Muscle of leg (tissue), 16 donors: ENCODE results near the gene OR5A2. TPM values are rescaled to one million over a fixed set of nuclear protein-coding genes. Genes with fewer than 3 reads are reported as not detected.
"Not testable (repeated sequence)": the region's sequence is repeated elsewhere in the genome, so short reads cannot be mapped to it uniquely, and the experiment has no call there.

Experiments used
- DNase-seq: peaks from one replicate; pipeline ENCODE4 v3.0.0; 2013
- H3K27ac ChIP-seq: one replicate; pipeline ENCODE4 v1.5.1; 2013; ENCODE audit warnings: mild to moderate bottlenecking, low read length, control low read depth
- H3K27me3 ChIP-seq: one replicate; pipeline ENCODE4 v1.6.1; 2013; ENCODE audit warnings: low read length; ENCODE audit not compliant: control insufficient read depth, insufficient read depth
- H3K36me3 ChIP-seq: one replicate; pipeline ENCODE4 v1.6.1; 2013; ENCODE audit warnings: low read length; ENCODE audit not compliant: control insufficient read depth, insufficient read depth
- H3K4me1 ChIP-seq: one replicate; pipeline ENCODE4 v1.6.1; 2013; ENCODE audit warnings: low read length; ENCODE audit not compliant: control insufficient read depth, insufficient read depth
- H3K4me3 ChIP-seq: one replicate; pipeline ENCODE4 v1.5.1; 2013; ENCODE audit warnings: low read length, control low read depth
- H3K9me3 ChIP-seq: replicated peaks from 2 replicates; pipeline ENCODE4 v1.6.1; 2013; ENCODE audit warnings: low read depth, low read length; ENCODE audit not compliant: control insufficient read depth
- WGBS: methylation state at CpG from one replicate; pipeline ENCODE4 v1.1.5; 2013; ENCODE audit warnings: missing lambda C conversion rate; ENCODE audit not compliant: insufficient coverage; 5-methylcytosine and 5-hydroxymethylcytosine counted together
- long read RNA-seq, 11 donors: transcript quantifications; one replicate each; lab custom pipeline, GENCODE V29; 2026
- polyA plus RNA-seq, 8 donors: library from polyadenylated mRNA; unstranded; fragments of 120-200 nt; gene quantifications; one replicate each; pipeline versions ENCODE4 v1.2.1 to v1.2.3, GENCODE V29; 2013; ENCODE audit warnings: inconsistent platforms in 1 of 8, low replicate concordance in 1 of 8; ENCODE audit not compliant: insufficient read length in 8 of 8, insufficient read depth in 1 of 8
- total RNA-seq: library from RNA; stranded (reverse); fragments of 120-200 nt; gene quantifications from one replicate; pipeline ENCODE4 v1.2.4, GENCODE V29; 2013

The OR5A2 gene, protein sequence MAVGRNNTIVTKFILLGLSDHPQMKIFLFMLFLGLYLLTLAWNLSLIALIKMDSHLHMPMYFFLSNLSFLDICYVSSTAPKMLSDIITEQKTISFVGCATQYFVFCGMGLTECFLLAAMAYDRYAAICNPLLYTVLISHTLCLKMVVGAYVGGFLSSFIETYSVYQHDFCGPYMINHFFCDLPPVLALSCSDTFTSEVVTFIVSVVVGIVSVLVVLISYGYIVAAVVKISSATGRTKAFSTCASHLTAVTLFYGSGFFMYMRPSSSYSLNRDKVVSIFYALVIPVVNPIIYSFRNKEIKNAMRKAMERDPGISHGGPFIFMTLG
- total RNA-seq (not detected), polyA plus RNA-seq (under 1 TPM in 6 of 8 donors, not detected in 2; 0.01 to 0.03 (median 0.03) TPM)
- long read RNA-seq, donor 1, result 0 reads
- long read RNA-seq, donor 2, result 0 reads
- long read RNA-seq, donor 3, result 0 reads
- long read RNA-seq, donor 4, result 0 reads
- long read RNA-seq, donor 5, result 0 reads
- long read RNA-seq, donor 6, result 0 reads
- long read RNA-seq, donor 7, result 0 reads
- long read RNA-seq, donor 8, result 0 reads
- long read RNA-seq, donor 9, result 0 reads
- long read RNA-seq, donor 10, result 0 reads
- long read RNA-seq, donor 11, result 0 reads

DNA sequence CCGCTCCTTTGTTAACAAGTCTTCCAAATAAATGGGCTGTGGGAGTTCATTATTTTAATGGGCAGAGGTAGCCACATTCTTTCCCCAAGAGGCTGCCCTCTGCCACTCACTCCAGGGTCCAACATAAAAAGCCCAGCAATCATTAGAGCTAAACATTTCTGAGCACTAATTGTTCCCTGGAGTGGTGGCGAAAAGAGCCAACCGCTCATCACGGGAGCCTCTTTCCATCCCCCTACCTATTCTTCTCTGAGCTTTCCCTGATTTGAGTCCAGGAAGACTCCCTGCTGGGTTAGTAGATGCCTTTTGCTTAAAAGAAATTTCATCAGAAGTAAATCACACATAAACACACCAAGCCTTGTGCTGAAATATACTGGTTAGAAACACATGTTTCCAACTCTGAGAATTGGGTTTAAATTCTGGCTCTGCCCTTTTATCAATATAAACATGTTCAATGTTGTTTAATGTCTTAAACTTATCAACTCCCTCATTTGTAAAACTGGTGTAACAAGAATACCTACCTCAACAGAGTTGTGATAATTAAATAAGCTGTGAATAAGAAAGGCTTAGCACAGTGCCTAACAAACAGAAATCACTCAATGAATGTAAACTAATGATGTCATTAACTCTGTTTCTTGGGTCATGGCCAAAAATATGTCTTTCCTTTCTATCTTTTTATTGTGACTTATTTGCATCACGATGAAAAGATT, at the start of gene OR5A2:
OR5A2 (minus strand) TSS at position 53 of the 707 bp plus-strand sequence. CDS start 3,460 bp downstream, outside the sequence.
- WGBS, result 61% methylated on average over 2 of the region's 5 CpGs
- Histone ChIP-seq H3K27ac (no peak within 1 kb of the TSS), H3K9me3 (no peaks in the 10 kb centered on the region)

DNA sequence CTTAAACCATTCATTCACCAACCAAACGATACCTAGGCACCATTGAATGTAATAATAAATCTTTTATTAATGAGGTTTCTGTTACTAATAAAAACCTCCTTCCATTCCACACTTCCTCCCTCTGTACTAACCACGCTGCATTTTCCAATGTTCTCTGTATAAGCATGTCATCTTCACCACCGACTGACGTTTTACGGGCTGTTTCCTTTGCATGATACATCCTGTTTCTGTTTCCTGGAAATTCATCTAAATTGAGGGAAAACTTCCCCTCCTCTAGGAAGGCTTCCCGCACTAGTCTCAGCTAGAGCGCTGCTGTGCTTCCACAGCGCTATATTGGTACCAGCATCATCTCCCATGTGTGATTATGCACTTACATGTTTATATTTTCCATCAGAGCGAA, 49.0 kb upstream of the OR5A2 start:
- Histone ChIP-seq H3K4me3 (no peak overlapping the region), H3K27me3 (no peaks in the 10 kb centered on the region), H3K36me3 (no peaks in the 10 kb centered on the region), H3K4me1 (no peaks in the 10 kb centered on the region), H3K27ac (no peak overlapping the region), H3K9me3 (no peaks in the 10 kb centered on the region)
- 79% methylated on average over 4 of the region's 9 CpGs for WGBS
- peak; percentile 5 for DNase-seq

More for the DNA sequence above, at the start of gene OR5A2:
- H3K4me3 ChIP-seq, result no peak within 1 kb of the TSS
- H3K4me1 ChIP-seq, result no peaks in the 10 kb centered on the region
- H3K27me3 ChIP-seq, result no peaks in the 10 kb centered on the region
- DNase-seq, result no peak
- H3K36me3 ChIP-seq, result no peaks in the 10 kb centered on the region

DNA sequence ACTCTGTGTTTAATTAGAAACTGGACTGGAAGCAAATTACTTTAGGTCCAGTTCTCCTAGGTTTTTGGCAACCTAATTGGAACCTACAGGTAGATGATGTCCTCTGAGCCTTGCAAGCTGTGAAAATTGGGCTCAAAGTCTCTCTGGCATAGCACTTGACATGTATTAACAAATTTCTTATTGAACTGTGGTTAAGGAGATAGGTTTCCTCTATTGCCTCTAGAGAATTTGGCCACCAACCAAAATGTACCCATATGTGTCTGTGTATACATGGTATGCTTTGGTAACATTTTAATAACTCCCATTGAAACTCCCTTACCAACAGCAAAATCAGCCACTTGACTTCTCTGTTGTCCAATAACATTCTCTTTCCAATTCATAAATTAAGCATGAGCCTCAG, 46.8 kb upstream of the OR5A2 start, which contains the start of gene OR4D10:
OR4D10 (plus strand) TSS at position 301 of the 400 bp plus-strand sequence. CDS start 4,115 bp downstream, outside the sequence.
- Histone ChIP-seq H3K27ac (no peak within 1 kb of the TSS), H3K4me3 (no peak within 1 kb of the TSS), H3K36me3 (no peaks in the 10 kb centered on the region), H3K9me3 (no peaks in the 10 kb centered on the region), H3K4me1 (no peaks in the 10 kb centered on the region), H3K27me3 (no peaks in the 10 kb centered on the region)
- DNase-seq, result no peak

DNA sequence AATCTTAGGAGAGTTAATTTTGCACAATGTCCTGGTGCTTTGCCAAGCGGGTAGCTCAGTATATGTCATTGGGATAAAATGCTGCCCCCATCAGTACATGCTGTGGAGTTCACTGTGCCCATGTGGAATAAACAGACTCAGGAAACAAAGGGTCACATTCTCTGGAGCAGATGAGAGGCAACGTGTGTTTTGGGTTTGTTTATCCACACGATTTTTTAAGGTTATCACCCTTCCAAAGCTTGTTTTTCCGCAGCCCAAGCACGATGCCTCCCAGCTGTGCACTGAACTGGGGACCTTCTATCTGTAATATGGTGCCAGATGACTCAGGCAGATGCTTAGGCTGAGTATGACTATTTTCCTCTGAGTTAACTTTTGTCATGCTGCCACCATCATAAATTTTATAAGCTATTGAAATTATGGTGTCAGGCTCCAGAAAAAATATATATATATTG, 37.0 kb upstream of the OR5A2 start:
- no peak overlapping the region for H3K27ac ChIP-seq
- H3K4me1 ChIP-seq, result no peaks in the 10 kb centered on the region
- H3K9me3 ChIP-seq, result no peaks in the 10 kb centered on the region
- H3K27me3 ChIP-seq, result no peaks in the 10 kb centered on the region
- WGBS, result 40% methylated on average over 2 of the region's 5 CpGs
- no peak overlapping the region for H3K4me3 ChIP-seq
- peak; percentile 90 for DNase-seq
- no peaks in the 10 kb centered on the region for H3K36me3 ChIP-seq

DNA sequence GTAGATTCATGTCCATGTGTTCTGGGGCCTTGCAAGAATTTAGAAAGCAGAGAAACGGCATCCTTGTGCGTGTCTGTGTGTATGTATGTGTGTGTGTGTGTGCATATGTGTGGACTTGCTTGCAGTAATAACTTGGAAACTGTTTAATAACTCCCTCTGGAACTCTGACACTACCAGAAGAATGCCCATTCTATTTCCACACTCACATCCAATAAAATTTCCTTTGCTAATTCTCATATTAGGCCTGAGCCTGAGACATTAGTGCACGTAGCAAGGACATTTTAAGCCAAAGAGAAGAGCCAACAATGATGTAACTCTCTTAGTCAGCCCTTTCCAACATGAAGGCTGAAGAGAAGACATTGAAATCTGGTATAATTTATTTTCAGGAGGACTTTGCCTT, 33.7 kb upstream of the OR5A2 start:
- peak; percentile 64 for DNase-seq
- H3K36me3 ChIP-seq, result no peaks in the 10 kb centered on the region
- H3K4me3 ChIP-seq, result no peak overlapping the region
- H3K27ac ChIP-seq, result no peak overlapping the region
- H3K9me3 ChIP-seq, result no peaks in the 10 kb centered on the region
- WGBS, result no CpG with 5 or more reads among the region's 3 CpGs
- H3K4me1 ChIP-seq, result no peaks in the 10 kb centered on the region
- H3K27me3 ChIP-seq, result no peaks in the 10 kb centered on the region

DNA sequence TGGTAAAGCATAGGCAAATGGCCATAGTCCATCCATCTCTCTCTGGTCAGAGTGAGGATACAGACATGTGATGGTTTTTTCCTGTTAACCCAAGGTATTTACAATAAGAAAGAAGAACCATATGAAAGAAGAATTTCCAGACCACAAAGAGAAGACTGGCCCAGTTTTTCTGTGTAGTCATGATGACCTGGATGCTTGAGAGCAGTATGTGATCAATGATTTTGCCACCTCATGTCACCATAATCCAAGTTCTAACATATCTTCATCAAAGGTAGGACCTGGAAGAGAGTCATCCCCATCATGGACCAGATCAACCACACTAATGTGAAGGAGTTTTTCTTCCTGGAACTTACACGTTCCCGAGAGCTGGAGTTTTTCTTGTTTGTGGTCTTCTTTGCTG, 30.4 kb upstream of the OR5A2 start, which contains the start of gene OR4D6:
OR4D6 (plus strand) TSS at position 301 of the 400 bp plus-strand sequence; CDS start at position 301, 0 bp downstream.
- no peaks in the 10 kb centered on the region for H3K4me1 ChIP-seq
- H3K27ac ChIP-seq, result no peak within 1 kb of the TSS
- no peaks in the 10 kb centered on the region for H3K9me3 ChIP-seq
- H3K4me3 ChIP-seq, result no peak within 1 kb of the TSS
- no CpG with 5 or more reads among the region's 2 CpGs for WGBS
- H3K27me3 ChIP-seq, result no peaks in the 10 kb centered on the region
- no peak for DNase-seq
- H3K36me3 ChIP-seq, result no peaks in the 10 kb centered on the region

DNA sequence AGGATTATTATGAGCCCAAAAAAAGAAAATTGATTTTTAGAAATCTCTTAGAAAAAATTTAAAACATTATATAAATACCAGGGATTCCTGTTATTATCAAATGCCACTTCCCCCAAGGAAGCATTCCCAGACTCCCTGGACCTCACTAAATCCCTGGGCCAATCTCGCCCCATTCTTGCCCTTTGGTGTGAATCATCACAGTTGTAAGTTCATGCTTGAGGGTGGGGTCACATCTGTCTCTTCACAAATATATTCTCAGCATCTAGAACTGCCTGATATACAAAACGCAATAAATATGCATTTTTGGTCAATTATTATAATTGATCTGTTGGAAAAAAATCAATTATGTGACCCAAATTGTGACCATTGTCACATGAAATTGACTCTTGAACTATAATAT, 22.3 kb upstream of the OR5A2 start:
- H3K4me1 ChIP-seq, result no peaks in the 10 kb centered on the region
- no peak overlapping the region for H3K4me3 ChIP-seq
- DNase-seq, result no peak
- no peaks in the 10 kb centered on the region for H3K36me3 ChIP-seq
- H3K27me3 ChIP-seq, result no peaks in the 10 kb centered on the region
- H3K9me3 ChIP-seq, result no peaks in the 10 kb centered on the region
- H3K27ac ChIP-seq, result no peak overlapping the region
- WGBS, result no CpG with 5 or more reads among the region's 2 CpGs

DNA sequence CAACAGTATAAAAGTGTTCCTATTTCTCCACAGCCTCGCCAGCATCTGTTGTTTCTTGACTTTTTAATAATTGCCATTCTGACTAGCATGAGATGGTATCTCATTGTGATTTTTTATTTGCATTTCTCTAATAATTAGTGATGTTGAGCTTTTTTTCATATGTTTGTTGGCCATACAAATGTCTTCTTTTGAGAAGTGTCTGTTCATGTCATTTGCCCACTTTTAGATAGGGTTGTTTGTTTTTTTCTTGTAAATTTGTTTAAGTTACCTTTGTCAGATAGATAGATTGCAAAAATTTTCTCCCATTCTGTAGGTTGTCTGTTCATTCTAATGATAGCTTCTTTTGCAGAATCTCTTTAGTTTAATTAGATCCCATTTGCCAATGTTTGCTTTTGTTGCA, 19.4 kb upstream of the OR5A2 start:
- not testable (repeated sequence) for H3K27ac ChIP-seq, H3K4me1 ChIP-seq, H3K9me3 ChIP-seq, H3K4me3 ChIP-seq, DNase-seq, H3K27me3 ChIP-seq, H3K36me3 ChIP-seq
- no CpG with 5 or more reads among the region's 1 CpG for WGBS

DNA sequence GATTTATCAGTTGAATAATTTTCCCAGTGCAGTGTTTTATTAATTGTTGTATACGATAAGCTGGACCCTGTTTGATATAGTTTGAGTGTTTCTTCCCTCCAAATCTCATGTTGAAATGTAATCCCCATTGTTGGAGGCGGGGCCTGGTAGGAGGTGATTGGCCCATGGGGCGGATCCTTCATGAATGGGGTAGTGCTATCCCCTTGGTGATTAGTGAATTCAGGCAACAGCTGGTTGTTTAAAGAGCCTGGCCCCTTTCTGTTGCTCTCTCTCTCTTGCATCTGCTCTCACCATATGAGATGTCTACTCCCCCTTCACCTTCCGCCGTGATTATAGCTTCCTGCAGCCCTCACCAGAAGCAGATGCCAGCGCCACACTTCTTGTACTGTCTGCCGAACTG, 11.6 kb upstream of the OR5A2 start:
- DNase-seq, result no peak
- WGBS, result 80% methylated on average over 1 of the region's 7 CpGs
- no peaks in the 10 kb centered on the region for H3K9me3 ChIP-seq
- no peaks in the 10 kb centered on the region for H3K27me3 ChIP-seq
- H3K27ac ChIP-seq, result no peak overlapping the region
- H3K4me1 ChIP-seq, result no peaks in the 10 kb centered on the region
- H3K4me3 ChIP-seq, result no peak overlapping the region
- H3K36me3 ChIP-seq, result no peaks in the 10 kb centered on the region

DNA sequence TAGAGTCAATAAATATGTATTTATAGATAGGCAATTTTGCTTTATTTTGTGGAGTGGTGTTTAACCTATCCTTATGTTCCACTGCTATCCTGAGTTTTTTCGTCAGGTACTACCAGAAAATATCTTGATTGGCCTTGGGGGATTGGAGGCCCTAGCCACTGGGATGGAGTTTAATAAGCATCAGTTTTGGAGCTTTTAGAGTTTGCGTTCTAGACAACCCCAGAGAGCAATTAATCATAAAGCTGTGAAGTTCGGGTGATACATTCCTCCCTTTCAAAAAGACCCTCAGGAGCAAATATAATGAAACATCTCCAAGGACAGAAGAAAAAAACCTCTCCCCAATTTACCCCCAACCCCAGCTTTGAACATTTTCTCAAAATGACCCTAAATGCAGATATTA, 10.0 kb upstream of the OR5A2 start, which contains the start of gene OR5A1:
OR5A1 (plus strand) TSS at position 301 of the 400 bp plus-strand sequence. CDS start 6,700 bp downstream, outside the sequence.
- Histone ChIP-seq H3K27me3 (no peaks in the 10 kb centered on the region), H3K36me3 (no peaks in the 10 kb centered on the region), H3K27ac (no peak within 1 kb of the TSS), H3K9me3 (no peaks in the 10 kb centered on the region), H3K4me3 (no peak within 1 kb of the TSS), H3K4me1 (no peaks in the 10 kb centered on the region)
- DNase-seq, result no peak
- WGBS, result no CpG with 5 or more reads among the region's 3 CpGs
